GM19023 (cell line): ENCODE data around the gene PCDHGA10.
"Not testable (repeated sequence)": the region's sequence is repeated elsewhere in the genome, so short reads cannot be mapped to it uniquely, and the experiment has no call there.

ENCODE experiments used
- ATAC-seq: cut with Tn5 transposase; IDR thresholded peaks from one replicate; pipeline ENCODE4 v1.9.1; 2021; ENCODE audit warnings: mild to moderate bottlenecking, moderate library complexity; ENCODE audit not compliant: unreplicated experiment

PCDHGA10 gene

DNA sequence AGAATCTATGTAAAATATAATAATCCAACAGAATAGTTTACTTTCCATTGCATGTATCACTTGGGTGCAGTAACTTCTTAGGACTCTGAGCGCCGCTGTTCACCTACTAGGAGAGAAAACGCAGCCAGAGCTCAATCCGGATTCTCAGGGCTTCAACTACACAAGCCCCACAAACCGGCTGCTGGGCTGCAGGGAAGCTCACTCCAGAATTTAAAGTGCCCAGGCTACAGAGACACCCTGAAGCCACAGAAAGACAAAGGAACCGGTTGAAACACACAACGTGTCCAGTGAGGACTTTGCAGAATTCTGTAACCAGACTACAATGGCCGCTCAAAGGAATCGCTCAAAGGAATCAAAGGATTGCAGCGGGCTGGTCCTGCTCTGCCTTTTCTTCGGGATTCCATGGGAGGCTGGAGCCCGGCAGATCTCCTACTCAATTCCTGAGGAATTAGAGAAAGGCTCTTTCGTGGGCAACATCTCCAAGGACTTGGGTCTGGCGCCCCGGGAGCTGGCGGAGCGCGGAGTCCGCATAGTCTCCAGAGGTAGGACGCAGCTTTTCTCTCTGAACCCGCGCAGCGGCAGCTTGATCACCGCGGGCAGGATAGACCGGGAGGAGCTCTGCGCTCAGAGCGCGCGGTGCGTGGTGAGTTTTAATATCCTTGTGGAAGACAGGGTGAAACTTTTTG lies at the start of gene PCDHGA10:
PCDHGA10 (plus strand) TSS at position 134 of the 686 bp plus-strand sequence; CDS start at position 323, 189 bp downstream.
- peak; percentile 62 for ATAC-seq

DNA sequence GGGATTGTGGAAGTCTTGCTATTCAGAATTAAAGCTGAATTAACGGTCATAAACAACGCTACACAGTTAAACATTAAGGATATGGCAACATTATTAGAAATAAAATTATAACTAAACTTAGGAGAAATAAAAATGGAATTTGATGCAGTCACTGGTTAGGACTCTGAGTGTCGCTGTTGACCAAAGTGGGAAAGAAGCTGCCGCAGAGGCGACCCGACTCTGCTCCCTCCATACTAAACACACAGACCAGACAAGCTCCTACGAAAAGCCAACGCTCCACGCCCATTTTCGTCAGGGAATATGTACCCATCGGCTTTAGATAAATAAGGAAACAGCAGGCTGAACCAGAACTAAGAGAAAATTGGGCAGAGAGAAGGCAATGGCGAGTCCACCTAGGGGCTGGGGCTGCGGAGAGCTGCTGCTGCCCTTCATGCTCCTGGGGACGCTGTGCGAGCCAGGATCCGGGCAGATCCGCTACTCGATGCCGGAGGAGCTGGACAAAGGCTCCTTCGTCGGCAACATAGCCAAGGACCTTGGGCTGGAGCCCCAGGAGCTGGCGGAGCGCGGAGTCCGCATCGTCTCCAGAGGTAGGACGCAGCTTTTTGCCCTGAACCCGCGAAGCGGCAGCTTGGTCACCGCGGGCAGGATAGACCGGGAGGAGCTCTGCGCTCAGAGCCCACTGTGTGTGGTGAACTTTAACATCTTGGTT lies 48.7 kb upstream of the PCDHGA10 start, which contains the start of gene PCDHGA5:
PCDHGA5 (plus strand) TSS at position 211 of the 709 bp plus-strand sequence; CDS start at position 380, 169 bp downstream.
- no peak for ATAC-seq

DNA sequence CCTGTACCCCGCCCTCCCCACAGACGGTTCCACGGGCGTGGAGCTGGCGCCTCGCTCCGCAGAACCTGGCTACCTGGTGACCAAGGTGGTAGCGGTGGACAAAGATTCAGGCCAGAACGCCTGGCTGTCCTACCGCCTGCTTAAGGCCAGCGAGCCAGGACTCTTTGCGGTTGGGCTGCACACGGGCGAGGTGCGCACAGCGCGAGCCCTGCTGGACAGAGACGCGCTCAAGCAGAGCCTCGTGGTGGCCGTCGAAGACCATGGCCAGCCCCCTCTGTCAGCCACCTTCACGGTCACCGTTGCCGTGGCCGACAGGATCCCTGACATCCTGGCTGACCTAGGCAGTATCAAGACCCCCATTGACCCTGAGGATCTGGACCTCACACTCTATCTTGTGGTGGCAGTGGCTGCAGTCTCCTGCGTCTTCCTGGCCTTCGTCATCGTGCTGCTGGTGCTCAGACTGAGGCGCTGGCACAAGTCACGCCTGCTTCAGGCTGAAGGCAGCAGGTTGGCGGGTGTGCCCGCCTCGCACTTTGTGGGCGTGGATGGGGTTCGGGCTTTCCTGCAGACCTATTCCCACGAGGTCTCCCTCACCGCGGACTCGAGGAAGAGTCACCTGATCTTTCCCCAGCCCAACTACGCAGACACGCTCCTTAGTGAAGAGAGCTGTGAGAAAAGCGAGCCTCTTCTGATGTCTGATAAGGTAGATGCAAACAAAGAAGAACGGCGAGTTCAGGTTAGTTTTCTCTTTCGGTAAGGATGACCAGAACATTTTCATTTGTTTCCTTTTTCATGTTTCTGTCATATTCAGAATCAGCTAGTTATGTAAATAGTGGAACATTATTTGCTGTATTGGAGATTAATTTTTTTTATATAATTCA lies 46.5 kb upstream of the PCDHGA10 start:
- ATAC-seq = no peak

DNA sequence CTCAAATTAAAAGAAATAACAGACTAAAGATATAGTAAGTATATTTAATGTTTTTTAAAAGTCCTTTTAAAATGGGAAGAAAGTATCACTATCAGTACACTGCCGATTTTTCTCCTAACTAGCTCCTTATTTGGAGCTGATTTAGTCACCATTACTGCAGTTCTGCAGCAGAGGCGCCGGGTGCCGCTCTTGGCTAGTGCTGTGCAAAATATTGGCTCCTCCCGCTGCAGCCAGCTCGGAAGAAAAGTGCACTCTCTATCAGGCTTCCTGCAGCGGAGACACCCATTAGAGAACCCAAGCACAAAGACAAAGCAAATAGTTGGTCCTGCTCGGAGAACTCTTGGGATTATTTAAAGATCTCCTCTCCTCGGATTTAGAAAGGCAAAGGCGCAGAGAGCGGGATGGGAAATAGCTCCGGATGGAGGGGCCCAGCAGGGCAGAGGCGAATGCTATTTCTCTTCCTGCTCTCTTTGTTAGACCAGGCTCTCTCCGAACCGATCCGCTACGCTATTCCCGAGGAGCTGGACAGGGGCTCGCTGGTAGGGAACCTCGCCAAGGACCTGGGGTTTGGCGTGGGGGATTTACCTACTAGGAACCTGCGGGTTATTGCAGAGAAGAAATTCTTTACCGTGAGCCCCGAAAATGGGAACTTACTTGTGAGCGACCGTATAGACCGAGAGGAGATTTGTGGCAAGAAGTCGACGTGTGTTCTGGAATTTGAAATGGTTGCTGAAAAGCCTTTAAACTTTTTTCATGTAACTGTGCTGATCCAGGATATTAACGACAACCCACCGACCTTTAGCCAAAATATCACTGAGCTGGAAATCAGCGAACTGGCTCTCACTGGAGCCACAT lies 42.6 kb upstream of the PCDHGA10 start, which contains the start of gene PCDHGB3:
PCDHGB3 (plus strand) TSS at position 249 of the 855 bp plus-strand sequence; CDS start at position 402, 153 bp downstream.
- peak; percentile 96 for ATAC-seq

DNA sequence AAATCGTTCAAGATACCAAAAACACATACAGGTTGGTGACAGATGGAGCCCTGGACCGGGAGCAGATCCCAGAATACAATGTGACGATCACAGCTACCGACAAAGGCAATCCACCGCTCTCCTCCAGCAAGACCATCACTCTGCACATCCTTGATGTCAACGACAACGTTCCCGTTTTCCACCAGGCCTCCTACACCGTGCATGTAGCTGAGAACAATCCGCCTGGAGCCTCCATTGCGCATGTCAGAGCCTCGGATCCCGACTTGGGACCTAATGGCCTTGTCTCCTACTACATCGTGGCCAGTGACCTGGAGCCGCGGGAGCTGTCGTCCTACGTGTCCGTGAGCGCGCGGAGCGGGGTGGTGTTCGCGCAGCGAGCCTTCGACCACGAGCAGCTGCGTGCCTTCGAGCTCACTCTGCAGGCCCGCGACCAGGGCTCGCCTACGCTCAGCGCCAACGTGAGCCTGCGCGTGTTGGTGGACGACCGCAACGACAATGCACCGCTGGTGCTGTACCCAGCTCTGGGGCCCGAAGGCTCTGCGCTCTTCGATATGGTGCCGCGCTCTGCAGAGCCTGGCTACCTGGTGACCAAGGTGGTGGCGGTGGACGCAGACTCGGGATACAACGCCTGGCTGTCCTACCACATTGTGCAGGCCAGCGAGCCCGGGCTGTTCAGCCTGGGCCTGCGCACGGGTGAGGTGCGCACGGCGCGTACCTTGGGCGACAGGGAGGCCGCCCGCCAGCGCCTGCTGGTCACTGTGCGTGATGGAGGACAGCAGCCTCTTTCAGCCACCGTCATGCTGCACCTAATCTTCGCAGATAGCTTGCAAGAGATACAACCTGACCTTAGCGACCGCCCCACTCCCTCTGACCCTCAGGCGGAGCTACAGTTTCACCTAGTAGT lies 41.0 kb upstream of the PCDHGA10 start:
- ATAC-seq = no peak

DNA sequence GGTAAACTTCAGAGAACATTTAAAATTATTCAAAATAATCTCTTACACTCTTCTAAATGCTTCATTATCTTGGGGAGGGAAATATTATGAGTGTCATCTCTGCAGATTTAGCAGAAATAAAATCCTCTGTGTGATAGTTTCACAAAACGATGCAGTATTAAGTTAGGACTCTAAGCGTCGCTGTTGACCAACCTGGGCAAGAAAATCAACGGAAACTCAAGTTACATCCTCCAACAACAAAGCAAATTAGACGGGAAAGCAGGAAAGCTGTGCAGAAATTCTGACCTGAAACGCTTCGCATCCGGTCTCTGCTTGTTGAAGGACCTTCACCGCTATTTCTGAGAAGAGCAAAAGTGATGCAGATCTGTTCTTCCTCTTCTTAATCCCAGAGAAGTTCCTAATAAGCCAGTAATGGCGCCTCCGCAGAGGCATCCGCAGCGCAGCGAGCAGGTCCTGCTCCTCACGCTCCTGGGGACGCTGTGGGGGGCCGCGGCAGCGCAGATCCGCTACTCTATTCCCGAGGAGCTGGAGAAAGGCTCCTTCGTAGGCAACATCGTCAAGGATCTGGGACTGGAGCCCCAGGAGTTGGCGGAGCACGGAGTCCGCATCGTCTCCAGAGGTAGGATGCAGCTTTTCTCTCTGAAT lies 39.0 kb upstream of the PCDHGA10 start, which contains the start of gene PCDHGA6:
PCDHGA6 (plus strand) TSS at position 219 of the 645 bp plus-strand sequence; CDS start at position 412, 193 bp downstream.
- no peak for ATAC-seq

DNA sequence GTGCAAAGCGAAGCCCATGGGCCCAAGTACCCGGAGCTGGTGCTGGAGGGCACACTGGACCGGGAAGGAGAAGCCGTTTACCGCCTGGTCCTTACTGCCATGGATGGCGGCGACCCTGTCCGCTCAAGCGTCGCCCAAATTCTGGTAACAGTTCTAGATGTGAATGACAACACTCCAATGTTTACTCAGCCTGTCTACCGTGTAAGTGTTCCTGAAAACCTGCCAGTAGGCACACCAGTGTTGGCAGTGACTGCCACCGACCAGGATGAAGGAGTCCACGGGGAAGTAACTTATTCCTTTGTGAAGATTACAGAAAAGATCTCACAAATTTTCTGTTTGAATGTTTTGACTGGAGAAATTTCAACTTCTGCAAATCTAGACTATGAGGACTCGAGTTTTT lies 38.2 kb upstream of the PCDHGA10 start:
- no peak for ATAC-seq

DNA sequence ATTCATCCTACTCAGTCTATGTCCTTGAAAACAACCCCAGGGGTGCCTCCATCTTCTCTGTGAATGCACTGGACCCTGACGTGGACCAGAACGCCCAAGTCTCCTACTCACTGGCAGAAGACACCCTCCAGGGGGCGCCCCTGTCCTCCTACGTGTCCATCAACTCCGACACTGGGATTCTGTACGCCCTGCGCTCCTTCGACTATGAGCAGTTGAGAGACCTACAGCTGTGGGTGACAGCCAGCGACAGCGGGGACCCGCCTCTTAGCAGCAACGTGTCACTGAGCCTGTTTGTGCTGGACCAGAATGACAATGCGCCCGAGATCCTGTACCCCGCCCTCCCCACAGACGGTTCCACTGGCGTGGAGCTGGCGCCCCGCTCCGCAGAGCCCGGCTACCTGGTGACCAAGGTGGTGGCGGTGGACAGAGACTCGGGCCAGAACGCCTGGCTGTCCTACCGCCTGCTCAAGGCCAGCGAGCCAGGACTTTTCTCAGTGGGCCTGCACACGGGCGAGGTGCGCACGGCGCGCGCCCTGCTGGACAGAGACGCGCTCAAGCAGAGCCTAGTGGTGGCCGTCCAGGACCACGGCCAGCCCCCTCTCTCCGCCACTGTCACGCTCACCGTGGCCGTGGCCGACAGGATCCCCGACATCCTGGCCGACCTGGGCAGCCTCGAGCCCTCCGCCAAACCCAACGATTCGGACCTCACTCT lies 37.2 kb upstream of the PCDHGA10 start:
- ATAC-seq = not testable (repeated sequence)

DNA sequence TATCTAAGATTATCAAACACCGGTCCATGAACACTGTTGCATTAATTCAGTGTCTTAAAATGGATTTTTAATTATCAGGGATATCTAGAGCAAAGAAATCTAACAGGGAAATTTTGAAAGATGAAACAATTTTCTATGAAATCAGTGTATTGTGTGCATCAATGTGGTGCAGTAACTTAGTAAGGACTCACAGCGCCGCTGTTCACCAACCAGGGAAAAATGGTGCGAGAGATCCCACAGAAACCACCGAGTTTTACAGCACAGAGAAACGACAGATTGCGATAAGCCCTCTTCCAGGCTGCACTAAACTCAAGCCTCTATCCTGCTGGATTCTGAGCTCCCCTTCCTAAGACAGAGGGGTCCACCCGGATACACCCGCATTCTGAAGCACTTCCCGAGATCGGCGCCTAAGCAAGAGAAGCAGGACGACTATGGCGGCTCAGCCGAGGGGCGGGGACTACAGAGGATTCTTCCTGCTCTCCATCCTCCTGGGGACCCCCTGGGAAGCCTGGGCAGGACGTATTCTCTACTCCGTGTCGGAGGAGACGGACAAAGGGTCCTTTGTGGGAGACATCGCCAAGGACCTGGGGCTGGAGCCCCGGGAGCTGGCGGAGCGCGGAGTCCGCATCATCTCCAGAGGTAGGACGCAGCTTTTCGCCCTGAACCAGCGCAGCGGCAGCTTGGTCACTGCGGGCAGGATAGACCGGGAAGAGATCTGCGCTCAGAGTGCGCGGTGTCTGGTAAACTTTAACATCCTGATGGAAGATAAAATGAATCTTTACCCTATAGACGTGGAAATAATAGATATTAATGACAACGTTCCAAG lies 30.1 kb upstream of the PCDHGA10 start, which contains the start of gene PCDHGA7:
PCDHGA7 (plus strand) TSS at position 274 of the 826 bp plus-strand sequence; CDS start at position 432, 158 bp downstream.
- ATAC-seq = no peak

DNA sequence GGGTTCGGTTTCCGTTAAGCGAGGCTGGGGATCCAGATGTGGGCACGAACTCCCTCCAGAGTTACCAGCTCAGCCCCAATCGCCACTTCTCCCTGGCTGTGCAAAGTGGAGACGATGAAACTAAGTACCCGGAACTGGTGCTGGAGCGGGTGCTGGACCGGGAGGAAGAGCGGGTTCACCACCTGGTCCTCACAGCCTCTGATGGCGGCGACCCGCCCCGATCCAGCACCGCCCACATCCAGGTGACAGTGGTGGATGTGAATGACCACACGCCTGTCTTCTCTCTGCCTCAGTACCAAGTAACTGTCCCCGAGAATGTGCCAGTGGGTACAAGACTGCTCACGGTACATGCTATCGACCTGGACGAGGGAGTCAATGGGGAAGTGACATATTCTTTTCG lies 29.4 kb upstream of the PCDHGA10 start:
- no peak for ATAC-seq

DNA sequence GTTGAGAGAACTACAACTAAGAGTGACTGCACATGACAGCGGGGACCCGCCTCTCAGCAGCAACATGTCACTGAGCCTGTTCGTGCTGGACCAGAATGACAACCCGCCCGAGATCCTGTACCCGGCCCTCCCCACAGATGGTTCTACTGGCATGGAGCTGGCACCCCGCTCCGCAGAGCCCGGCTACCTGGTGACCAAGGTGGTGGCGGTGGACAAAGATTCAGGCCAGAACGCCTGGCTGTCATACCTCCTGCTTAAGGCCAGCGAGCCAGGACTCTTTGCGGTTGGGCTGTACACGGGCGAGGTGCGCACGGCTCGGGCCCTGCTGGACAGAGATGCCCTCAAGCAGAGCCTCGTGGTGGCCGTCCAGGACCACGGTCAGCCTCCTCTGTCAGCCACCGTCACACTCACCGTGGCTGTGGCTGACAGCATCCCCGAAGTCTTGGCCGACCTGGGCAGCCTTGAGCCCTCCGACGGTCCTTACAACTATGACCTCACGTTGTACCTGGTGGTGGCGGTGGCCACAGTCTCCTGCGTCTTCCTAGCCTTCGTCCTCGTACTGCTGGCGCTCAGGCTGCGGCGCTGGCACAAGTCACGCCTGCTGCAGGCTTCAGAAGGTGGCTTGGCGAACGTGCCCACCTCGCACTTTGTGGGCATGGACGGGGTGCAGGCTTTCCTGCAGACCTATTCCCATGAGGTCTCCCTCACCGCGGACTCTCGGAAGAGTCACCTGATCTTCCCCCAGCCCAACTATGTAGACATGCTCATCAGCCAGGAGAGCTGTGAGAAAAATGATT lies 28.1 kb upstream of the PCDHGA10 start:
- no peak for ATAC-seq

DNA sequence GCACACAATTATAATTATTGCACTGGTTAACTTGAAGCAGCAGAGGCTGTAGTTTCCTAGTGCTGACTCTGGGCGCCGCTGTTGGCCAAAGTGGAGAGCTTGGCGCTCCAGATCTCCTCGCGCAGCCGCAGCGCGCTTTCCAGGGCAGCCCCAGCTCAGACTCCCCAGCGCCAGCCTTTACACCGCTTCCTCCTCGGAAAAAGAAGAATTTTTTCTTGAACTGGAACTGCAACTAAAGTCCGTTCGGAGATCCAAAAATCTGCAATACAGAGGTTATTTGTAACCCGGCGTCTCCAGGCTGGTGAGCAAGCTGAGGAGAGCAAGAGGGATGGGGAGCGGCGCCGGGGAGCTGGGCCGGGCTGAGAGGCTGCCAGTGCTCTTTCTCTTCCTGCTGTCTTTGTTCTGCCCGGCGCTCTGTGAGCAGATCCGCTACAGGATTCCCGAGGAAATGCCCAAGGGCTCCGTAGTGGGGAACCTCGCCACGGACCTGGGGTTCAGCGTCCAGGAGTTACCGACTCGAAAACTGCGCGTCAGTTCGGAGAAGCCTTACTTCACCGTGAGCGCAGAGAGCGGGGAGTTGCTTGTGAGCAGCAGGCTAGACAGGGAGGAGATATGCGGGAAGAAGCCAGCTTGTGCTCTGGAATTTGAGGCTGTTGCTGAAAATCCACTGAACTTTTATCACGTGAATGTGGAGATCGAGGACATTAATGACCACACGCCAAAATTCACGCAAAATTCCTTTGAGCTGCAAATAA lies 25.1 kb upstream of the PCDHGA10 start, which contains the start of gene PCDHGB4:
PCDHGB4 (plus strand) TSS at position 142 of the 755 bp plus-strand sequence; CDS start at position 329, 187 bp downstream.
- peak; percentile 70 for ATAC-seq

DNA sequence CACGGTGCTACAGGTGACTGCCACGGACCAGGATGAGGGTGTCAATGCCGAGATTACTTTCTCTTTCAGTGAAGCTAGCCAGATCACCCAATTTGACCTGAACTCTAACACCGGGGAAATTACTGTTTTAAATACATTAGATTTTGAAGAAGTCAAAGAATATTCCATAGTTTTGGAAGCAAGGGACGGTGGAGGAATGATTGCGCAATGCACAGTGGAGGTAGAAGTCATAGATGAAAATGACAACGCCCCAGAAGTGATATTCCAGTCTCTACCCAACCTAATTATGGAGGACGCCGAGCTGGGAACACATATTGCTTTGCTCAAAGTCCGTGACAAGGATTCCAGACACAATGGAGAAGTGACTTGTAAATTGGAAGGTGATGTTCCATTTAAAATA lies 24.1 kb upstream of the PCDHGA10 start:
- no peak for ATAC-seq

DNA sequence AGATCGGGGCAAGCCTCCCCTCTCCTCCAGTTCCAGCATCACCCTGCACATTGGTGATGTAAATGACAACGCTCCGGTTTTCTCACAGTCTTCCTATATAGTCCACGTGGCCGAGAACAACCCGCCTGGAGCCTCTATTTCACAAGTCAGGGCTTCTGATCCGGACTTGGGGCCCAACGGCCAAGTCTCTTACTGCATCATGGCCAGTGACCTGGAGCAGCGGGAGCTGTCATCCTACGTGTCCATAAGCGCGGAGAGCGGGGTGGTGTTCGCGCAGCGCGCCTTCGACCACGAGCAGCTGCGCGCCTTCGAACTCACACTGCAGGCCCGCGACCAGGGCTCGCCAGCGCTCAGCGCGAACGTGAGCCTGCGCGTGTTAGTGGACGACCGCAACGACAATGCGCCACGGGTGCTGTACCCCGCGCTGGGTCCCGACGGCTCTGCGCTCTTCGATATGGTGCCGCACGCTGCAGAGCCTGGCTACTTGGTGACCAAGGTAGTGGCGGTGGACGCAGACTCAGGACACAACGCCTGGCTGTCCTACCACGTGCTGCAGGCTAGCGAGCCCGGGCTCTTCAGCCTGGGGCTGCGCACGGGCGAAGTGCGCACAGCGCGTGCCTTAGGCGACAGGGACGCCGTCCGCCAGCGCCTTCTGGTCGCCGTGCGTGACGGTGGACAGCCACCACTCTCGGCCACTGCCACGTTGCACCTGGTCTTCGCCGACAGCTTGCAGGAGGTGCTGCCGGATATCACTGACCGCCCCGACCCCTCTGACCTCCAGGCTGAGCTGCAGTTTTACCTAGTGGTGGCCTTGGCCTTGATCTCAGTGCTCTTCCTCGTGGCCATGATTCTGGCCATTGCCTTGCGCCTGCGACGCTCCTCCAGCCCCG lies 23.4 kb upstream of the PCDHGA10 start:
- no peak for ATAC-seq
